HG03280 (cell line): ENCODE results near the gene BMPER.

Experiments used
- ATAC-seq: cut with Tn5 transposase; IDR thresholded peaks from one replicate; pipeline ENCODE4 v1.9.1; 2021; ENCODE audit warnings: mild to moderate bottlenecking, moderate library complexity; ENCODE audit not compliant: unreplicated experiment

BMPER gene

GRCh38 chr7:33887266-33887975 lies 17.9 kb upstream of the BMPER start:
- ATAC-seq, result no peak

GRCh38 chr7:33888166-33888565 lies 17.2 kb upstream of the BMPER start:
- no peak for ATAC-seq

- ATAC-seq, result no peak
Observed at GRCh38 chr7:33892945-33893344, 12.4 kb upstream of the BMPER start.

GRCh38 chr7:33893377-33893776 lies 12.0 kb upstream of the BMPER start:
- ATAC-seq, result no peak

- peak; percentile 93 for ATAC-seq
Observed at GRCh38 chr7:33895025-33895804, 10.1 kb upstream of the BMPER start.

- ATAC-seq, result no peak
Observed at GRCh38 chr7:33900501-33900900, 4.8 kb upstream of the BMPER start.

GRCh38 chr7:33901199-33901598 lies 4.1 kb upstream of the BMPER start:
- ATAC-seq, result no peak

GRCh38 chr7:33901847-33902246 lies 3.5 kb upstream of the BMPER start:
- no peak for ATAC-seq

GRCh38 chr7:33902746-33903145 lies 2.6 kb upstream of the BMPER start:
- ATAC-seq, result no peak

- no peak for ATAC-seq
Observed at GRCh38 chr7:33903791-33904680, 1.3 kb upstream of the BMPER start.

- no peak for ATAC-seq
Observed at GRCh38 chr7:33904681-33905388, 504 bp upstream of the BMPER start.

- ATAC-seq, result no peak
Observed at GRCh38 chr7:33906697-33907096, 1.4 kb downstream of the BMPER start.

- ATAC-seq, result no peak
Observed at GRCh38 chr7:33907625-33908024, 2.3 kb downstream of the BMPER start.

GRCh38 chr7:33909318-33909717 lies 4.0 kb downstream of the BMPER start:
- no peak for ATAC-seq

- no peak for ATAC-seq
Observed at GRCh38 chr7:33909755-33910154, 4.4 kb downstream of the BMPER start.

- ATAC-seq, result no peak
Observed at GRCh38 chr7:33910756-33911155, 5.4 kb downstream of the BMPER start.

GRCh38 chr7:33916357-33917081 lies 11.2 kb downstream of the BMPER start:
- no peak for ATAC-seq

GRCh38 chr7:33917661-33918060 lies 12.3 kb downstream of the BMPER start:
- ATAC-seq, result no peak

GRCh38 chr7:33918438-33919143 lies 13.3 kb downstream of the BMPER start:
- ATAC-seq, result no peak

- no peak for ATAC-seq
Observed at GRCh38 chr7:33919449-33919848, 14.1 kb downstream of the BMPER start.
